Non-pigmented ciliary epithelial cell (primary cell): ENCODE data around the gene EVL.
"Not testable (repeated sequence)": the region's sequence is repeated elsewhere in the genome, so short reads cannot be mapped to it uniquely, and the experiment has no call there.

Experiments used
- DNase-seq: peaks from one replicate; pipeline ENCODE4 v3.0.0-alpha.2; 2010; ENCODE audit warnings: low read depth

The EVL gene

GRCh38 chr14:100147691-100148464 is 82.7 kb downstream of the EVL start:
- no peak for DNase-seq

GRCh38 chr14:100148837-100149731 is 83.9 kb downstream of the EVL start:
- no peak for DNase-seq

GRCh38 chr14:100149851-100150611 is 84.8 kb downstream of the EVL start:
- no peak for DNase-seq

GRCh38 chr14:100150932-100151587 is 85.8 kb downstream of the EVL start:
- DNase-seq: no peak

GRCh38 chr14:100152091-100152490 is 86.9 kb downstream of the EVL start:
- no peak for DNase-seq

GRCh38 chr14:100153560-100153959 is 88.3 kb downstream of the EVL start:
- DNase-seq: no peak

- DNase-seq: no peak
Measured at GRCh38 chr14:100155049-100155621, 89.9 kb downstream of the EVL start.

- no peak for DNase-seq
Measured at GRCh38 chr14:100155756-100156616, 90.8 kb downstream of the EVL start.

GRCh38 chr14:100156776-100157175 is 91.6 kb downstream of the EVL start:
- no peak for DNase-seq

GRCh38 chr14:100157548-100158232 is 92.5 kb downstream of the EVL start:
- DNase-seq: not testable (repeated sequence)

GRCh38 chr14:100158566-100159093 is 93.4 kb downstream of the EVL start:
- no peak for DNase-seq

GRCh38 chr14:100159094-100159864 is 94.1 kb downstream of the EVL start, which contains the start of gene DEGS2:
DEGS2 (minus strand) TSS chr14:100159645; CDS start chr14:100159587, 58 bp downstream.
- no peak for DNase-seq

- no peak for DNase-seq
Measured at GRCh38 chr14:100159865-100160533, 94.8 kb downstream of the EVL start.

GRCh38 chr14:100160534-100160916 is 95.3 kb downstream of the EVL start:
- DNase-seq: no peak

- no peak for DNase-seq
Measured at GRCh38 chr14:100165376-100165775, 100.2 kb downstream of the EVL start.

GRCh38 chr14:100165831-100166440 is 100.7 kb downstream of the EVL start:
- DNase-seq: no peak

GRCh38 chr14:100168506-100168905 is 103.3 kb downstream of the EVL start:
- no peak for DNase-seq

GRCh38 chr14:100170880-100171279 is 105.7 kb downstream of the EVL start:
- DNase-seq: no peak
